ENCODE data around the gene KRT17. TPM values are rescaled to one million over a fixed set of nuclear protein-coding genes. Genes with fewer than 3 reads are reported as not detected.

Gene KRT17
- total and polyA plus RNA-seq, 9 of the 15 experiments (the other 6 are each of a cell fraction or from before 2014, with no cell fraction given): 0.23 to 0.25 TPM; not detected in 7

DNA sequence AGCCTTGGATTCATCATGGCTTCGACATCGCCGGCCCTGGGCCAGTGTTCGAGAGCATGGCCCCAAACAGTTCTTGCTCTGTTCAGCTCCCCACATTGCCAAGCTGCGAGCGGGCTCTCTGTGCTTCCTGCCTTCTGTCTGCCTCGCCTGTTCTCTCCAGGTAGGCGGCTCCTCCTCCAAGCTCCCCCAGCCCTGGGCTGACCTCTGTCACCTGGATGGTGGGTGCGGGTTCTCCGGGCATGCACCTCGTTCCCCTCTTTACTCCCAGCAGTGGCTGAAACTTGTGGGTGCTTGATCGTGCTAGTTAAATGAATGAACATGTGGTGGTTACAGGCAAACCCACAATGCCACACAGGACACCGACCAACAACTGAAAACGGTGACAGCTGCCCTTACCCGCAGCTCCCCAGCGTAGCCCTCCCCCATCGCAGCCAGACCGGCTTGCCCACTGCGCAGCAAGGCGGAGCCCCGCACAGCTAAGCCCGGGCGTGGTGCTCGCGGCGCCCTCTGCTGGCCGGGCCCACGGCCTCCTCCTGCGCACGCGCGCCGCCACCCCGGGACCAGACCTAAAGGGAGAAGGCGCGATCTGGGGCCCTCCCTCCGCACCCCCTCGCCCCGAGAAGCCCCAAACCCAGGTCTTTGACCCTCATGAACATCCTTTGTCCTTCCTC lies 41.3 kb upstream of the KRT17 start (continued):
- TF ChIP-seq, protein P1, sequence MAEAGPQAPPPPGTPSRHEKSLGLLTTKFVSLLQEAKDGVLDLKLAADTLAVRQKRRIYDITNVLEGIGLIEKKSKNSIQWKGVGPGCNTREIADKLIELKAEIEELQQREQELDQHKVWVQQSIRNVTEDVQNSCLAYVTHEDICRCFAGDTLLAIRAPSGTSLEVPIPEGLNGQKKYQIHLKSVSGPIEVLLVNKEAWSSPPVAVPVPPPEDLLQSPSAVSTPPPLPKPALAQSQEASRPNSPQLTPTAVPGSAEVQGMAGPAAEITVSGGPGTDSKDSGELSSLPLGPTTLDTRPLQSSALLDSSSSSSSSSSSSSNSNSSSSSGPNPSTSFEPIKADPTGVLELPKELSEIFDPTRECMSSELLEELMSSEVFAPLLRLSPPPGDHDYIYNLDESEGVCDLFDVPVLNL (CRISPR knock-in tag; IDR thresholded peaks at IDR 0.05; ENCODE audit: low read depth): no peak

DNA sequence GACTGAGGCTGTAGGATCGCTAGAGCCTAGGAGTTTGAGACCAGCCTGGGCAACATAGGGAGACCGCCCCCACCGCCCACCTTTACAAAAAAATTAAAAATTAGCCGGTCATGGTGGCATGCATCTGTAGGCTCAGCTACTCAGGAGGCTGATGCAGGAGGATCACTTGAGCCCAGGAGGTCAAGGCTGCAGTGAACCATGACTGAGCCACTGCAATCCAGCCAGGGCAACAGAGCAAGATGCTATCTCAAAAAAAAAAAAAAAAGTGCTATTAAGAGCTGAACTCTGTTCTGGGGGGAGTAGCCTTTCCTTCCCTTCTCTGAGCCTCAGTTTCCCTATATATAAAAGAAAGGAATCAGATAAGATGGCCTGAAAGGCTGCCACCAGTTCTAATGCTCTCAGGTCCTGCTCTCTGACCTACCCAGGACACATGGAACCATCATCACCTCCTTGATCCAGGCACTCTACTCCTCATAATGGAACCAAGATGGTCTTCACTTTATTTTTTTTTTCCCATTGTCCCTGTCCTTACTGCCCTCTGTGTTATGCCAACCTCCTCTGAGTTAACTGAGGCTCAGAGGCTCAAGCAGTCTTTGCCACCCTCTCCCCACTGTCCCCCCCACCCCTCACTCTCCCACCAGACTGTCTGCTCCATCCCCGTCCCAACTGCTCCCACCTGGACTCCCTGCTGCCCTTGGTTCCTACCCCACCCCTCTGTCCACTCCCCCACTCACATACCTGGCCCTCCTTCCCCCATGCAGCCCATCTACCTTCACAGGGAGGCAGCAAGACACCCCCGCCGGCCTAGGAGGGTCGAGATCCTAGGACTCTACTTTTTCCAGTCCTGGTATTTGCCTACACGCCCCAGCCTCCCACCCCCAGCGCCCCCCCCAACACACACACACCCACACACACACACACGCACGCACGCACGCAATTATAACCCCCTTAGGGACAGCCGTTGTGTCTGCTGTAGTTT lies 40.5 kb upstream of the KRT17 start:
- peaks cover 40 to 53% of the 10 kb centered on the region in 2 experiments for H3K4me1 ChIP-seq (replicated peaks in 1 of 2; ENCODE audit: control insufficient read depth in 2 of 2, insufficient read depth in 2 of 2, low read length in 2 of 2)
- H3K36me3 ChIP-seq (ENCODE audit: control insufficient read depth, insufficient read depth, low read length): no peaks in the 10 kb centered on the region
- ChIA-PET CTCF (ENCODE audit: low intra/inter-chr PET ratio) (interaction anchor here (0.6 to 7.4 kb wide), 4 partner anchors 16 to 1306 kb away, joined by 4 to 135 read pairs (median 46); no protein-coding TSS in a partner anchor), POLR2A (interaction anchor here (0.6 to 12.5 kb wide), 6 partner anchors 11 to 846 kb away, joined by 3 to 124 read pairs (median 4); partner anchors contain the start of gene EIF1)
- ATAC-seq: no peak
- FAIRE-seq: no peak
- in situ Hi-C loops (cut with MboI) (loop anchor here (5.0 to 25.0 kb wide), 4 partner anchors 118 to 1053 kb away; no protein-coding TSS in a partner anchor), intact Hi-C loops (cut with micrococcal nuclease) (loop anchor here (5.0 to 10.0 kb wide), 3 partner anchors 180 to 1048 kb away; partner anchors contain the start of genes KRT35 and KRT36)
- H3K79me2 ChIP-seq (ENCODE audit: control insufficient read depth, insufficient read depth, low read length): no peaks in the 10 kb centered on the region; the same call in 2 of the 3 replicates
- H3K9ac ChIP-seq (ENCODE audit: insufficient read depth in 1 of 2, low read depth in 2 of 2, low read length in 2 of 2): peak overlapping the region; percentile 72 to 93
- no peaks in the 10 kb centered on the region for H3K9me3 ChIP-seq (replicated peaks; ENCODE audit: control insufficient read depth, insufficient read depth, low read depth, low read length)
- WGBS (ENCODE audit: insufficient coverage, low coverage, missing lambda C conversion rate): 32% methylated on average over 10 of the region's 15 CpGs
- H3K27ac ChIP-seq (ENCODE audit: extremely low read depth, low read depth, low read length): peak overlapping the region; percentile 81; the same call in 2 of the 3 replicates
- H3K27me3 ChIP-seq (ENCODE audit: control insufficient read depth in 2 of 2, insufficient read depth in 2 of 2, low read length in 2 of 2): no peaks in the 10 kb centered on the region
- no peaks in the 10 kb centered on the region for H4K20me1 ChIP-seq (replicated peaks; ENCODE audit: control insufficient read depth, insufficient read depth, low read length)
- H3K9me1 ChIP-seq (ENCODE audit: control insufficient read depth, insufficient read depth, low read length): peaks cover 2% of the 10 kb centered on the region
- peak overlapping the region; percentile 91 for H3K4me2 ChIP-seq (ENCODE audit: insufficient read depth, low read length)
- peak overlapping the region; percentile 99 for H2AFZ ChIP-seq (ENCODE audit: low read depth, low read length)
- no TSS peak for BruUV-seq (replicated peaks)
- H3K4me3 ChIP-seq: peak overlapping the region; percentile 39; the same call in 1 of the 2 replicates
- no peak for DNase-seq (ENCODE audit: extremely low read depth in 1 of 4, low spot score in 3 of 4)
- TF ChIP-seq ZNF184 (CRISPR knock-in tag; IDR thresholded peaks at IDR 0.05): no peak
- no peak for TF ChIP-seq HCFC1 (IDR thresholded peaks at IDR 0.05; ENCODE audit: low read depth, low read length)
- TF ChIP-seq, protein P2, sequence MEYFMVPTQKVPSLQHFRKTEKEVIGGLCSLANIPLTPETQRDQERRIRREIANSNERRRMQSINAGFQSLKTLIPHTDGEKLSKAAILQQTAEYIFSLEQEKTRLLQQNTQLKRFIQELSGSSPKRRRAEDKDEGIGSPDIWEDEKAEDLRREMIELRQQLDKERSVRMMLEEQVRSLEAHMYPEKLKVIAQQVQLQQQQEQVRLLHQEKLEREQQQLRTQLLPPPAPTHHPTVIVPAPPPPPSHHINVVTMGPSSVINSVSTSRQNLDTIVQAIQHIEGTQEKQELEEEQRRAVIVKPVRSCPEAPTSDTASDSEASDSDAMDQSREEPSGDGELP (CRISPR knock-in tag; IDR thresholded peaks at IDR 0.05; ENCODE audit: borderline replicate concordance): no peak
- TF ChIP-seq ELF2 (CRISPR knock-in tag; IDR thresholded peaks at IDR 0.05): no peak
- TF ChIP-seq WHSC1 (IDR thresholded peaks at IDR 0.05; ENCODE audit: low read length): no peak
- no peak for TF ChIP-seq SREBF1 (IDR thresholded peaks at IDR 0.05; ENCODE audit: borderline replicate concordance, low read depth, low read length)
- TF ChIP-seq MAFK (IDR thresholded peaks at IDR 0.05; ENCODE audit: low read length): no peak
- no peak for TF ChIP-seq CCAR2 (IDR thresholded peaks at IDR 0.05; ENCODE audit: low read depth, low read length)
- TF ChIP-seq ETV1 (tag; conservative IDR thresholded peaks at IDR 0.05; ENCODE audit: low read depth): no peak
- TF ChIP-seq RHOXF2B (CRISPR knock-in tag; conservative IDR thresholded peaks at IDR 0.05): no peak
- TF ChIP-seq MTF1 (CRISPR knock-in tag; IDR thresholded peaks at IDR 0.05; ENCODE audit: borderline replicate concordance): no peak
- no peak for TF ChIP-seq SETDB1 (IDR thresholded peaks at IDR 0.05; ENCODE audit: low read length)
- TF ChIP-seq STAT5A (IDR thresholded peaks at IDR 0.05; ENCODE audit: borderline replicate concordance, low read length): no peak
- peak; percentile 71 for TF ChIP-seq HDAC2 (IDR thresholded peaks at IDR 0.05)
- no peak for TF ChIP-seq ESRRA (IDR thresholded peaks at IDR 0.05; ENCODE audit: borderline replicate concordance, low read depth)
- TF ChIP-seq DDX20 (tag; IDR thresholded peaks at IDR 0.05; ENCODE audit: low read depth): no peak
